ENCODE results near the gene RC3H2. TPM values are rescaled to one million over a fixed set of nuclear protein-coding genes. Genes with fewer than 3 reads are reported as not detected.
"Not testable (repeated sequence)": the region's sequence is repeated elsewhere in the genome, so short reads cannot be mapped to it uniquely, and the experiment has no call there.

Gene RC3H2
- total and polyA plus RNA-seq, 12 donors: 7.1 to 52.2 (median 42.9) TPM

DNA sequence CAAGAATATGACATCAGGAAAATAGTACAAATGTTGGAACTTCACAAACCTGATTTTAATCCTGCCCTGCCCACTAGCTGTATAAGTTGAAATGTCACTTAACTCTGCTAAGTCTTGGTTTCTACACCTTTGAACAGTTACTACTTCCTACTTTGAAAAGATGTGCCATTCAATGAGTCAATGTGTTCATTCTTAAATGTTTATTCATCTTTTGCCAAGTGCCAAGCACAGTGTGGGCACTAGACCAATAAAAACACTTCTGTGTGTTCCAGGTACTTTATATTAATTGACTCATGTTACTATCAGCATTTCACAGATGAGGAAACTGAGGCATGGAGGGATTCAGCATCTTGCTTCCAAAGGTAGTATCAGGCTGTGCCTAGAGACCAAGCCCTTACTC, 89.6 kb downstream of the RC3H2 start:
- H3K27ac ChIP-seq: peak overlapping the region in 9 of 10 donors; percentile 2 to 73 (median 62)
- peaks cover 0 to 33% (median 18%) of the 10 kb centered on the region in 9 donors for H3K4me1 ChIP-seq
- no peaks in the 10 kb centered on the region for H3K9me3 ChIP-seq
- DNase-seq (no peak), ATAC-seq (no peak)
- H3K27me3 ChIP-seq: no peaks in the 10 kb centered on the region
- peak overlapping the region in 2 of 10 donors; percentile 23 to 25 for H3K4me3 ChIP-seq
- H3K36me3 ChIP-seq: peaks cover 0 to 45% (median 0%) of the 10 kb centered on the region in 9 donors
- TF ChIP-seq, protein P1, sequence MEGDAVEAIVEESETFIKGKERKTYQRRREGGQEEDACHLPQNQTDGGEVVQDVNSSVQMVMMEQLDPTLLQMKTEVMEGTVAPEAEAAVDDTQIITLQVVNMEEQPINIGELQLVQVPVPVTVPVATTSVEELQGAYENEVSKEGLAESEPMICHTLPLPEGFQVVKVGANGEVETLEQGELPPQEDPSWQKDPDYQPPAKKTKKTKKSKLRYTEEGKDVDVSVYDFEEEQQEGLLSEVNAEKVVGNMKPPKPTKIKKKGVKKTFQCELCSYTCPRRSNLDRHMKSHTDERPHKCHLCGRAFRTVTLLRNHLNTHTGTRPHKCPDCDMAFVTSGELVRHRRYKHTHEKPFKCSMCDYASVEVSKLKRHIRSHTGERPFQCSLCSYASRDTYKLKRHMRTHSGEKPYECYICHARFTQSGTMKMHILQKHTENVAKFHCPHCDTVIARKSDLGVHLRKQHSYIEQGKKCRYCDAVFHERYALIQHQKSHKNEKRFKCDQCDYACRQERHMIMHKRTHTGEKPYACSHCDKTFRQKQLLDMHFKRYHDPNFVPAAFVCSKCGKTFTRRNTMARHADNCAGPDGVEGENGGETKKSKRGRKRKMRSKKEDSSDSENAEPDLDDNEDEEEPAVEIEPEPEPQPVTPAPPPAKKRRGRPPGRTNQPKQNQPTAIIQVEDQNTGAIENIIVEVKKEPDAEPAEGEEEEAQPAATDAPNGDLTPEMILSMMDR (IDR thresholded peaks at IDR 0.05): no peak
- intact Hi-C loops (cut with DNase I): loop anchor here in 4 of 10 donors (10.0 kb wide), 4 partner anchors 49 to 721 kb away; partner anchors contain the start of gene TTLL11 (in 3 of the 4)

- H3K36me3 ChIP-seq: peaks cover 0 to 35% (median 0%) of the 10 kb centered on the region in 9 donors
- no peak overlapping the region for H3K4me3 ChIP-seq
- no peaks in the 10 kb centered on the region for H3K9me3 ChIP-seq
- no peak for ATAC-seq
- H3K27me3 ChIP-seq: no peaks in the 10 kb centered on the region
- 70 to 72% methylated on average over 6 of the region's 6 CpGs for WGBS, 2 donors
- no peak for DNase-seq
- TF ChIP-seq, protein P1 (IDR thresholded peaks at IDR 0.05): no peak
- intact Hi-C loops (cut with DNase I): loop anchor here in 8 of 10 donors (5.0 to 10.0 kb wide), 6 partner anchors 50 to 720 kb away; partner anchors contain the start of gene TTLL11 (in 3 of the 8)
- no peak overlapping the region for H3K27ac ChIP-seq
- peaks cover 0 to 27% (median 14%) of the 10 kb centered on the region in 9 donors for H3K4me1 ChIP-seq
These were observed 90.6 kb downstream of the RC3H2 start for GRCh38 chr9:122814545-122814944.

GRCh38 chr9:122812736-122813135, 92.4 kb downstream of the RC3H2 start:
- peaks cover 0 to 20% (median 6%) of the 10 kb centered on the region in 9 donors for H3K4me1 ChIP-seq
- 81 to 83% methylated on average over 4 of the region's 4 CpGs for WGBS, 2 donors
- peaks cover 0 to 22% (median 0%) of the 10 kb centered on the region in 9 donors for H3K36me3 ChIP-seq
- intact Hi-C loops (cut with DNase I): loop anchor here in 8 of 10 donors (5.0 to 10.0 kb wide), 6 partner anchors 52 to 718 kb away; partner anchors contain the start of gene TTLL11 (in 3 of the 8)
- ATAC-seq (no peak), DNase-seq (no peak)
- TF ChIP-seq, protein P1 (IDR thresholded peaks at IDR 0.05): no peak
- H3K27ac ChIP-seq: no peak overlapping the region
- no peaks in the 10 kb centered on the region for H3K9me3 ChIP-seq
- H3K27me3 ChIP-seq: no peaks in the 10 kb centered on the region
- H3K4me3 ChIP-seq: no peak overlapping the region

GRCh38 chr9:122810306-122810946, 94.7 kb downstream of the RC3H2 start:
- intact Hi-C loops (cut with DNase I): loop anchor here in 8 of 10 donors (1.0 to 10.0 kb wide), 9 partner anchors 54 to 716 kb away; partner anchors contain the start of gene TTLL11 (in 3 of the 8)
- no peak overlapping the region for H3K27ac ChIP-seq
- H3K9me3 ChIP-seq: peaks cover 0 to 7% (median 0%) of the 10 kb centered on the region in 11 donors
- TF ChIP-seq, protein P1 (IDR thresholded peaks at IDR 0.05): peak; percentile 65 to 86 (median 78)
- ATAC-seq: peak; percentile 77 to 91 (median 87)
- H3K36me3 ChIP-seq: peaks cover 0 to 5% (median 0%) of the 10 kb centered on the region in 9 donors
- peaks cover 0 to 7% (median 0%) of the 10 kb centered on the region in 9 donors for H3K4me1 ChIP-seq
- WGBS, 2 donors: 3% methylated on average over 8 of the region's 8 CpGs
- H3K27me3 ChIP-seq: no peaks in the 10 kb centered on the region
- DNase-seq: peak; percentile 66 to 70
- H3K4me3 ChIP-seq: no peak overlapping the region

DNA sequence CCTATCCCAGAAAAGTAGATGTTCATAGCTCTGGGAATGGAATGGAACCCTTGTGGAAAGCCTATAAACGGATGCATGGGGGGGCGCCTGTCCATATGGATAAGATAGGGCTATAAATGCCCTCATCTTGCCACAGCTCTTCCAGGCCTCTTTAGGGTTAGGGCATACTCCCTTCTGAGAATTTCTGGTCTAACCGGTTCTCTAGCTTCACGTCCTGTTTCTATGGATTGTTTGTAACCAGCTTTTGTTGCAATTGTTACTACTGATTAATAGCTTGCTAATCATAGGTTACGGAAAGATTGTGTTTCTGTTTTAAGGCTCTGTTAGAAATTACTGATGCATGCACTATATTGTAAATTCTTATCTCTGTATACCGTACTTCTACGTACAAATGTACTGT, 95.9 kb downstream of the RC3H2 start:
- not testable (repeated sequence) for H3K36me3 ChIP-seq, H3K27me3 ChIP-seq, ATAC-seq, H3K4me3 ChIP-seq, DNase-seq, H3K9me3 ChIP-seq, H3K27ac ChIP-seq, H3K4me1 ChIP-seq
- intact Hi-C loops (cut with DNase I): loop anchor here in 3 of 10 donors (2.0 to 10.0 kb wide), 5 partner anchors 342 to 702 kb away; no protein-coding TSS in a partner anchor
- 73 to 78% methylated on average over 7 of the region's 7 CpGs for WGBS, 2 donors
